Spleen (tissue), 7 donors: ENCODE data around the gene GTSF1L.

Experiments
- CTCF ChIP-seq, 11 experiments: fragments of 200-600 bp in 7 of 11; fragments of 450-650 bp in 4 of 11; sonication (generic) in 4 of 11; IDR thresholded peaks in 8 of 11; conservative IDR thresholded peaks in 3 of 11; 1 replicate in 7 of 11; 2 replicates in 4 of 11; pipeline versions ENCODE4 v1.4.0 to v1.8.0; 2016 to 2021; ENCODE audit warnings: antibody characterized with exemption in 11 of 11, inconsistent platforms in 4 of 11, mild to moderate bottlenecking in 1 of 11
- POLR2A ChIP-seq, 3 donors: fragments of 450-650 bp; IDR thresholded peaks; one replicate each; pipeline ENCODE4 v1.5.1; 2017; ENCODE audit warnings: antibody characterized with exemption in 3 of 3, mild to moderate bottlenecking in 1 of 3
- POLR2AphosphoS5 ChIP-seq, 3 donors: sonication (generic); formaldehyde crosslinking; IDR thresholded peaks; one replicate each; pipeline ENCODE4 v1.5.1; 2017; ENCODE audit warnings: antibody characterized with exemption in 3 of 3
- donor health status: DM: no; HTN: no; CAD: no; lungs with moderate emphysema.
- donor health status: DM: no; HTN: no; CAD: no.
- donor health status: DM: no; HTN: no; CAD: no.

- TF ChIP-seq CTCF (IDR thresholded peaks at IDR 0.05 in 8 of 11, conservative IDR thresholded peaks at IDR 0.05 in 3 of 11) (no peak), POLR2A (IDR thresholded peaks at IDR 0.05) (no peak), POLR2AphosphoS5 (IDR thresholded peaks at IDR 0.05) (no peak)
Measured at GRCh38 chr20:43715511-43715910, 11.3 kb downstream of the GTSF1L start.
